CD14-positive monocyte (primary cell): ENCODE measurements around the gene OR4F15. TPM values are rescaled to one million over a fixed set of nuclear protein-coding genes. Genes with fewer than 3 reads are reported as not detected.

ENCODE experiments used
- DNase-seq, 3 donors: peaks; one replicate each; pipeline ENCODE4 v3.0.0-alpha.2; 2011 to 2022
- H2AFZ ChIP-seq: 2 replicates; pipeline ENCODE4 v1.6.0; 2012; ENCODE audit warnings: mild to moderate bottlenecking, low read depth, low read length, inconsistent platforms; ENCODE audit not compliant: insufficient read depth, poor library complexity, severe bottlenecking
- H3K27ac ChIP-seq, 2 donors: 1 replicate in 1 of 2; 2 replicates in 1 of 2; pipeline ENCODE4 v1.5.1; 2012 to 2013; ENCODE audit warnings: low read length in 2 of 2, control low read depth in 1 of 2, inconsistent platforms in 1 of 2, low read depth in 1 of 2, mild to moderate bottlenecking in 1 of 2
- H3K27me3 ChIP-seq, 2 donors: one replicate each; pipeline versions ENCODE4 v1.6.0 to v1.6.1; 2011 to 2013; ENCODE audit warnings: low read length in 2 of 2; ENCODE audit not compliant: control insufficient read depth in 2 of 2, insufficient read depth in 2 of 2
- H3K36me3 ChIP-seq, 2 donors: replicated peaks in 1 of 2; 1 replicate in 1 of 2; 2 replicates in 1 of 2; pipeline versions ENCODE4 v1.5.1 to v1.6.1; 2012 to 2013; ENCODE audit warnings: low read length in 2 of 2, control low read depth in 1 of 2, inconsistent platforms in 1 of 2, mild to moderate bottlenecking in 1 of 2; ENCODE audit not compliant: insufficient read depth in 2 of 2, control insufficient read depth in 1 of 2
- H3K4me1 ChIP-seq, 2 donors: 1 replicate in 1 of 2; 2 replicates in 1 of 2; pipeline versions ENCODE4 v1.5.1 to v1.6.1; 2012 to 2013; ENCODE audit warnings: low read length in 2 of 2, control low read depth in 1 of 2, inconsistent platforms in 1 of 2, mild to moderate bottlenecking in 1 of 2, moderate library complexity in 1 of 2; ENCODE audit not compliant: insufficient read depth in 2 of 2, control insufficient read depth in 1 of 2
- H3K4me2 ChIP-seq: replicated peaks from 2 replicates; pipeline ENCODE3; 2012; ENCODE audit warnings: low read length, moderate library complexity, mild to moderate bottlenecking; ENCODE audit not compliant: poor library complexity, severe bottlenecking; ENCODE audit errors: extremely low read depth
- H3K4me3 ChIP-seq, 3 experiments: fragments of 200-600 bp in 1 of 3; sonication (generic) in 1 of 3; replicated peaks in 1 of 3; 1 replicate in 2 of 3; 2 replicates in 1 of 3; pipeline ENCODE4 v1.5.1; 2011 to 2013; ENCODE audit warnings: low read length in 3 of 3, mild to moderate bottlenecking in 3 of 3, control low read depth in 2 of 3, low read depth in 2 of 3, inconsistent platforms in 1 of 3, moderate library complexity in 1 of 3
- H3K79me2 ChIP-seq: 2 replicates; pipeline ENCODE4 v1.6.0; 2012; ENCODE audit warnings: mild to moderate bottlenecking, control low read depth, inconsistent platforms, low read length, moderate library complexity; ENCODE audit not compliant: insufficient read depth
- H3K9ac ChIP-seq: 2 replicates; pipeline ENCODE4 v1.6.0; 2017; ENCODE audit warnings: low read length, mild to moderate bottlenecking; ENCODE audit not compliant: insufficient read depth, poor library complexity, severe bottlenecking
- H3K9me3 ChIP-seq, 2 donors: replicated peaks in 1 of 2; 1 replicate in 1 of 2; 2 replicates in 1 of 2; pipeline versions ENCODE4 v1.5.1 to v1.6.1; 2012 to 2013; ENCODE audit warnings: low read length in 2 of 2, control low read depth in 1 of 2; ENCODE audit not compliant: control insufficient read depth in 1 of 2, insufficient read depth in 1 of 2
- H4K20me1 ChIP-seq: 2 replicates; pipeline ENCODE4 v1.6.0; 2012; ENCODE audit warnings: mild to moderate bottlenecking, low read length, control low read depth, moderate library complexity; ENCODE audit not compliant: insufficient read depth
- H3K27ac Mint-ChIP-seq, 7 donors: one replicate each; pipeline ENCODE4 v1.8.0; 2020; ENCODE audit warnings: mild to moderate bottlenecking in 7 of 7, mixed read lengths in 7 of 7, moderate library complexity in 6 of 7, inconsistent platforms in 2 of 7
- H3K27me3 Mint-ChIP-seq, 3 donors: one replicate each; pipeline ENCODE4 v1.8.0; 2021 to 2022; ENCODE audit warnings: low read depth in 3 of 3, mild to moderate bottlenecking in 3 of 3, mixed read lengths in 3 of 3, moderate library complexity in 3 of 3, inconsistent platforms in 1 of 3
- H3K36me3 Mint-ChIP-seq, 2 donors: one replicate each; pipeline ENCODE4 v1.8.0; 2020; ENCODE audit warnings: mixed read lengths in 2 of 2, inconsistent platforms in 1 of 2, mild to moderate bottlenecking in 1 of 2
- H3K4me1 Mint-ChIP-seq: one replicate; pipeline ENCODE4 v1.8.0; 2020; ENCODE audit warnings: mild to moderate bottlenecking, mixed read lengths
- H3K4me3 Mint-ChIP-seq, 2 donors: one replicate each; pipeline ENCODE4 v1.8.0; 2020; ENCODE audit warnings: mild to moderate bottlenecking in 2 of 2, mixed read lengths in 2 of 2, moderate library complexity in 1 of 2
- H3K9me3 Mint-ChIP-seq, 7 donors: one replicate each; pipeline ENCODE4 v1.8.0; 2020 to 2022; ENCODE audit warnings: mixed read lengths in 7 of 7, mild to moderate bottlenecking in 6 of 7, moderate library complexity in 6 of 7, inconsistent platforms in 2 of 7
- CTCF ChIP-seq: fragments of 200-600 bp; IDR thresholded peaks from one replicate; pipeline ENCODE4 v1.8.0; 2022; ENCODE audit warnings: antibody characterized with exemption, mild to moderate bottlenecking
- WGBS: methylation state at CpG from one replicate; pipeline ENCODE4 v1.1.5; 2013; ENCODE audit warnings: missing lambda C conversion rate; ENCODE audit not compliant: insufficient coverage; 5-methylcytosine and 5-hydroxymethylcytosine counted together
- intact Hi-C, 2 donors: fragments of 100-400 bp; cut with micrococcal nuclease; formaldehyde crosslinking; loops; one replicate each; pipeline versions ENCODE4 v1.15.0 to v1.15.1; 2023
- polyA plus RNA-seq, 3 donors: library from polyadenylated mRNA; depleted of rRNA in 1 of 3; unstranded in 2 of 3; stranded (reverse) in 1 of 3; fragments of 300-500 nt in 2 of 3; fragments of >200 nt in 1 of 3; fragmentation: Illumina TruSeq in 2 of 3; gene quantifications; 1 replicate in 2 of 3; 2 replicates in 1 of 3; pipeline ENCODE4 v1.2.3, GENCODE V29; 2012 to 2021

Gene OR4F15
- polyA plus RNA-seq, 3 donors, result not detected

DNA sequence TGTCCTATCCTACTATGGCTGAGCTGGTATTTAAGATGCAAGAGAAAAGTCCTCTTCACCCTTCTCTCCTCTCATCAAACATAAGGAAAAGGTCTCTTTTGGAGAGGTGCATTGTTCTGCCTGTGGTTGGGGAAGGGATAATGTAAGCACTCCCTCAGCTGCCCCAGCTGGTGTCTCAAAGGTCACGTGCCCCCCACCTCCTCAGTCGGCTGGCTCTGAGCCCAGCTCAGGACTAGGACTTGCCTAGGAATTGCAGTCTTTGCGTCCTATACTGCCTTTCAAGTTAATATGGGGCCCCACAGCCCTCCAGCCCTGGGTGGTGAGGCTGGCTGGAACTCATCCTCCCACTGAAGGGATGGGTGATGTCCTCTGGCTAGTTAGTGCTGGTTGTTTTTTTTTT, 29.7 kb downstream of the OR4F15 start:
- DNase-seq, result no peak
- H3K4me1 Mint-ChIP-seq, result no peaks in the 10 kb centered on the region
- no peak overlapping the region for H3K4me2 ChIP-seq
- intact Hi-C loops, result no loop called here
- H3K9me3 ChIP-seq, result no peaks in the 10 kb centered on the region
- no peak overlapping the region for H3K9ac ChIP-seq
- peaks cover 2 to 8% (median 4%) of the 10 kb centered on the region in 3 donors for H3K27me3 Mint-ChIP-seq
- 100% methylated on average over 1 of the region's 3 CpGs for WGBS
- H3K4me3 Mint-ChIP-seq, result no peak overlapping the region
- no peak overlapping the region for H2AFZ ChIP-seq
- H3K9me3 Mint-ChIP-seq, result peaks cover 0 to 3% (median 0%) of the 10 kb centered on the region in 7 donors
- TF ChIP-seq CTCF, result no peak
- H3K27me3 ChIP-seq, result no peaks in the 10 kb centered on the region
- no peak overlapping the region for H3K27ac ChIP-seq
- no peaks in the 10 kb centered on the region for H3K36me3 ChIP-seq
- no peaks in the 10 kb centered on the region for H3K36me3 Mint-ChIP-seq
- no peaks in the 10 kb centered on the region for H4K20me1 ChIP-seq
- no peaks in the 10 kb centered on the region for H3K4me1 ChIP-seq
- H3K27ac Mint-ChIP-seq, result no peak overlapping the region
- H3K4me3 ChIP-seq, result no peak overlapping the region
- H3K79me2 ChIP-seq, result no peaks in the 10 kb centered on the region

GRCh38 chr15:101844916-101845315, 32.9 kb downstream of the OR4F15 start:
- intact Hi-C loops, result no loop called here
- Histone ChIP-seq H3K79me2 (no peaks in the 10 kb centered on the region), H3K4me1 (no peaks in the 10 kb centered on the region), H3K9ac (no peak overlapping the region), H3K27me3 (no peaks in the 10 kb centered on the region), H3K9me3 (no peaks in the 10 kb centered on the region), H3K4me3 (no peak overlapping the region), H3K27ac (no peak overlapping the region), H3K36me3 (no peaks in the 10 kb centered on the region), H3K4me2 (no peak overlapping the region), H4K20me1 (no peaks in the 10 kb centered on the region), H2AFZ (no peak overlapping the region)
- no CpG with 5 or more reads among the region's 6 CpGs for WGBS
- Mint-ChIP-seq H3K4me1 (no peaks in the 10 kb centered on the region), H3K36me3 (no peaks in the 10 kb centered on the region), H3K27ac (no peak overlapping the region), H3K27me3 (peaks cover 1 to 10% (median 5%) of the 10 kb centered on the region in 3 donors), H3K9me3 (peaks cover 0 to 2% (median 0%) of the 10 kb centered on the region in 7 donors), H3K4me3 (no peak overlapping the region)
- no peak for DNase-seq
- TF ChIP-seq CTCF, result no peak
